ENCODE results near the gene LYZL4.

The LYZL4 gene

GRCh38 chr3:42412526-42413155 is 2.2 kb upstream of the LYZL4 start:
- H3K27me3 ChIP-seq (ENCODE audit: insufficient read depth, low read depth), result no peaks in the 10 kb centered on the region

GRCh38 chr3:42411429-42411828 is 1.0 kb upstream of the LYZL4 start:
- Histone ChIP-seq H3K79me2 (ENCODE audit: insufficient read depth, low read depth) (no peaks in the 10 kb centered on the region), H3K27me3 (ENCODE audit: insufficient read depth, low read depth) (no peaks in the 10 kb centered on the region), H3K27ac (no peak overlapping the region), H4K20me1 (ENCODE audit: insufficient read depth) (no peaks in the 10 kb centered on the region), H3K36me3 (ENCODE audit: insufficient read depth) (no peaks in the 10 kb centered on the region), H3K4me2 (no peak overlapping the region), H3K9ac (no peak overlapping the region), H2AFZ (ENCODE audit: low read depth) (no peak overlapping the region), H3K4me3 (IDR thresholded peaks at IDR 0.05; ENCODE audit: insufficient read depth, low read depth, low read length) (no peak overlapping the region), H3K4me1 (ENCODE audit: low read depth, poor library complexity, severe bottlenecking) (no peaks in the 10 kb centered on the region)
- TF ChIP-seq CTCF (conservative IDR thresholded peaks at IDR 0.05; ENCODE audit: low read depth, low read length), result no peak

More at GRCh38 chr3:42412526-42413155, 2.2 kb upstream of the LYZL4 start:
- H3K79me2 ChIP-seq (ENCODE audit: insufficient read depth, low read depth), result no peaks in the 10 kb centered on the region
- H3K4me3 ChIP-seq (IDR thresholded peaks at IDR 0.05; ENCODE audit: insufficient read depth, low read depth, low read length), result no peak overlapping the region
- no peak overlapping the region for H2AFZ ChIP-seq (ENCODE audit: low read depth)
- H3K4me1 ChIP-seq (ENCODE audit: low read depth, poor library complexity, severe bottlenecking), result no peaks in the 10 kb centered on the region
- no peak overlapping the region for H3K4me2 ChIP-seq
- no peak overlapping the region for H3K27ac ChIP-seq
- H3K9ac ChIP-seq, result no peak overlapping the region
- no peaks in the 10 kb centered on the region for H3K36me3 ChIP-seq (ENCODE audit: insufficient read depth)
- TF ChIP-seq CTCF (conservative IDR thresholded peaks at IDR 0.05; ENCODE audit: low read depth, low read length), result no peak
- no peaks in the 10 kb centered on the region for H4K20me1 ChIP-seq (ENCODE audit: insufficient read depth)

- Histone ChIP-seq H3K4me3 (IDR thresholded peaks at IDR 0.05; ENCODE audit: insufficient read depth, low read depth, low read length) (no peak overlapping the region), H4K20me1 (ENCODE audit: insufficient read depth) (no peaks in the 10 kb centered on the region), H3K79me2 (ENCODE audit: insufficient read depth, low read depth) (no peaks in the 10 kb centered on the region), H3K36me3 (ENCODE audit: insufficient read depth) (no peaks in the 10 kb centered on the region), H3K4me2 (no peak overlapping the region), H3K4me1 (ENCODE audit: low read depth, poor library complexity, severe bottlenecking) (peaks cover 12% of the 10 kb centered on the region), H2AFZ (ENCODE audit: low read depth) (no peak overlapping the region), H3K9ac (no peak overlapping the region), H3K27ac (no peak overlapping the region), H3K27me3 (ENCODE audit: insufficient read depth, low read depth) (no peaks in the 10 kb centered on the region)
- no peak for TF ChIP-seq CTCF (conservative IDR thresholded peaks at IDR 0.05; ENCODE audit: low read depth, low read length)
Measured at GRCh38 chr3:42408156-42408555, 2.3 kb downstream of the LYZL4 start.

DNA sequence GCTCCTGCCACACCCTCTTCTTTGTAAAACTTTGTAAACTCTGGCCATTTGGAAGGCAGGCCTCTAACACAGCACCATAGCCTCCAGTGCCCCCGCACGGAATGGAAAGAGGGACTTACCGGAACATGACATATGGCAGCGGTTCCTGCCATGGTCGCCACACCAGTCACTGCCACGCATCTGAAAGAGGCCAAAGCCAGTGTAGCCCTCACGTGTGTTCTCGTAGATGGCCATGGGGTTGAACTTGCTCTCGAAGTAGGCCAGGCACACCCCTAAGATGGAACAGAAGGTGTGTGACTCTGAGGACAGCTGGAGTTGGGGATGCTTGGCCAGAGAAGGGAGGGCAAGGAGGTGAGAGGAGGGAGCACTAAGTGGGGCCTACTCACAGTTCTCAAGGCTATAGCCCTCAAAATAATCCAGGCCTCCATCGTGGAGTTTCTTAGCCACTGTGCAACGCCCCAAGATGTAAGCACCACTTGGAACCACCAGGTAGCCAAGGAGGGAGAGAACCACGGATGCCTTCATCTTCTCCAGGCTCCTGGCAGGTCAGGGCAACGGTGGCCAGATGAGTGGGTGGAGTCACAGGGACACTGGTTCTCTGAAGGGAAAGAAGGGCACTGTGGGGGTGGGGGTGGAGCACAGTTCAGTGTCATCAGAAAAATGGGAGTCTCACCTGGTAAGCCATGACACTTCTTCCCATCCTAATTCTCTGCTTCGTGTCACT is 3.5 kb downstream of the LYZL4 start:
- no peak overlapping the region for H3K27ac ChIP-seq
- H3K9ac ChIP-seq, result no peak overlapping the region
- H3K4me3 ChIP-seq (IDR thresholded peaks at IDR 0.05; ENCODE audit: insufficient read depth, low read depth, low read length), result no peak overlapping the region
- no peaks in the 10 kb centered on the region for H3K27me3 ChIP-seq (ENCODE audit: insufficient read depth, low read depth)
- no peak overlapping the region for H2AFZ ChIP-seq (ENCODE audit: low read depth)
- no peak overlapping the region for H3K4me2 ChIP-seq
- no peaks in the 10 kb centered on the region for H3K36me3 ChIP-seq (ENCODE audit: insufficient read depth)
- TF ChIP-seq CTCF (conservative IDR thresholded peaks at IDR 0.05; ENCODE audit: low read depth, low read length), result no peak
- no peaks in the 10 kb centered on the region for H3K79me2 ChIP-seq (ENCODE audit: insufficient read depth, low read depth)
- H3K4me1 ChIP-seq (ENCODE audit: low read depth, poor library complexity, severe bottlenecking), result peaks cover 24% of the 10 kb centered on the region
- no peaks in the 10 kb centered on the region for H4K20me1 ChIP-seq (ENCODE audit: insufficient read depth)

Measured in KMS-11 (cell line).